Kidney (tissue), 14 donors: ENCODE measurements around the gene MCF2L. TPM values are rescaled to one million over a fixed set of nuclear protein-coding genes. Genes with fewer than 3 reads are reported as not detected.

ENCODE experiments used
- DNase-seq, 5 donors: peaks; one replicate each; pipeline ENCODE4 v3.0.0-alpha.2; 2013 to 2020
- FAIRE-seq: peaks from 2 replicates; lab custom pipeline; 2012; peaks lifted over from hg19 to GRCh38; lab: Jason Lieb, UNC
- H3K27ac ChIP-seq, 2 donors: one replicate each; pipeline ENCODE4 v1.7.0; 2013; ENCODE audit warnings: low read depth in 2 of 2, low read length in 2 of 2, inconsistent platforms in 1 of 2
- H3K27me3 ChIP-seq: one replicate; pipeline ENCODE4 v1.7.1; 2013; ENCODE audit warnings: low read length, inconsistent platforms; ENCODE audit not compliant: control insufficient read depth, insufficient read depth
- H3K36me3 ChIP-seq, 3 donors: one replicate each; pipeline versions ENCODE4 v1.7.0 to v1.7.1; 2013; ENCODE audit warnings: low read length in 3 of 3, control low read depth in 1 of 3, inconsistent platforms in 1 of 3; ENCODE audit not compliant: insufficient read depth in 3 of 3, control insufficient read depth in 2 of 3
- H3K4me1 ChIP-seq, 3 donors: one replicate each; pipeline versions ENCODE4 v1.7.0 to v1.7.1; 2013; ENCODE audit warnings: low read length in 3 of 3, inconsistent platforms in 1 of 3, low read depth in 1 of 3; ENCODE audit not compliant: control insufficient read depth in 2 of 3, insufficient read depth in 2 of 3
- H3K4me3 ChIP-seq, 3 donors: one replicate each; pipeline versions ENCODE4 v1.7.0 to v1.8.1; 2013; ENCODE audit warnings: low read length in 3 of 3, control low read depth in 1 of 3, inconsistent platforms in 1 of 3
- H3K9ac ChIP-seq, 3 donors: one replicate each; pipeline versions ENCODE4 v1.7.0 to v1.7.1; 2013; ENCODE audit warnings: low read length in 3 of 3, control low read depth in 1 of 3, inconsistent platforms in 1 of 3
- H3K9me3 ChIP-seq, 3 donors: one replicate each; pipeline versions ENCODE4 v1.7.0 to v1.7.1; 2013; ENCODE audit warnings: low read length in 3 of 3, control low read depth in 1 of 3, inconsistent platforms in 1 of 3; ENCODE audit not compliant: control insufficient read depth in 2 of 3, insufficient read depth in 1 of 3
- intact Hi-C: fragments of 100-400 bp; cut with DNase I; formaldehyde crosslinking; loops from one replicate; pipeline ENCODE4 v1.11.1; 2022
- polyA plus RNA-seq: library from polyadenylated mRNA; stranded (reverse); fragments of 350-450 nt; fragmentation: Illumina TruSeq; extraction: RNeasy Lipid Tissue Mini Kit (QIAGEN cat#74804); gene quantifications from one replicate; pipeline ENCODE4 v1.2.3, GENCODE V29; 2014; ENCODE audit warnings: low read depth, low replicate concordance; ENCODE audit not compliant: insufficient read depth
- total RNA-seq: library from RNA; stranded (reverse); fragmentation: NEBNext Ultra II Directional; extraction: Animal tissue kit (Norgen Biotek cat#: 25700); gene quantifications from one replicate; pipeline ENCODE4 v1.2.1, GENCODE V29; 2021
- TF ChIP-seq, protein P1 (sequence below): IDR thresholded peaks from 3 replicates; pipeline ENCODE4 v1.5.1; 2012; ENCODE audit warnings: mild to moderate bottlenecking, moderate library complexity, borderline replicate concordance; ENCODE audit not compliant: insufficient read depth; ENCODE audit errors: extremely low read depth
- donor health status: control.
- donor health status: control.
- donor health status: control.
- donor health status: control.
- donor health status: control.
- donor health status: DM: yes; HTN: yes; CAD: no.
- donor health status: Normal renal cell carcinoma (clear cell type).

Gene MCF2L
- total and polyA plus RNA-seq, 2 donors from 2014 or later: 12.1 to 61.9 TPM

GRCh38 chr13:112955271-112955937 lies 13.6 kb upstream of the MCF2L start:
- Histone ChIP-seq H3K9me3 (no peaks in the 10 kb centered on the region), H3K9ac (no peak overlapping the region), H3K36me3 (no peaks in the 10 kb centered on the region), H3K4me3 (no peak overlapping the region), H3K27ac (no peak overlapping the region), H3K4me1 (peaks cover 0 to 21% (median 3%) of the 10 kb centered on the region in 3 donors), H3K27me3 (no peaks in the 10 kb centered on the region)
- TF ChIP-seq, protein P1, sequence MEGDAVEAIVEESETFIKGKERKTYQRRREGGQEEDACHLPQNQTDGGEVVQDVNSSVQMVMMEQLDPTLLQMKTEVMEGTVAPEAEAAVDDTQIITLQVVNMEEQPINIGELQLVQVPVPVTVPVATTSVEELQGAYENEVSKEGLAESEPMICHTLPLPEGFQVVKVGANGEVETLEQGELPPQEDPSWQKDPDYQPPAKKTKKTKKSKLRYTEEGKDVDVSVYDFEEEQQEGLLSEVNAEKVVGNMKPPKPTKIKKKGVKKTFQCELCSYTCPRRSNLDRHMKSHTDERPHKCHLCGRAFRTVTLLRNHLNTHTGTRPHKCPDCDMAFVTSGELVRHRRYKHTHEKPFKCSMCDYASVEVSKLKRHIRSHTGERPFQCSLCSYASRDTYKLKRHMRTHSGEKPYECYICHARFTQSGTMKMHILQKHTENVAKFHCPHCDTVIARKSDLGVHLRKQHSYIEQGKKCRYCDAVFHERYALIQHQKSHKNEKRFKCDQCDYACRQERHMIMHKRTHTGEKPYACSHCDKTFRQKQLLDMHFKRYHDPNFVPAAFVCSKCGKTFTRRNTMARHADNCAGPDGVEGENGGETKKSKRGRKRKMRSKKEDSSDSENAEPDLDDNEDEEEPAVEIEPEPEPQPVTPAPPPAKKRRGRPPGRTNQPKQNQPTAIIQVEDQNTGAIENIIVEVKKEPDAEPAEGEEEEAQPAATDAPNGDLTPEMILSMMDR: no peak
- FAIRE-seq (no peak), DNase-seq (no peak)
- intact Hi-C loops: no loop called here

DNA sequence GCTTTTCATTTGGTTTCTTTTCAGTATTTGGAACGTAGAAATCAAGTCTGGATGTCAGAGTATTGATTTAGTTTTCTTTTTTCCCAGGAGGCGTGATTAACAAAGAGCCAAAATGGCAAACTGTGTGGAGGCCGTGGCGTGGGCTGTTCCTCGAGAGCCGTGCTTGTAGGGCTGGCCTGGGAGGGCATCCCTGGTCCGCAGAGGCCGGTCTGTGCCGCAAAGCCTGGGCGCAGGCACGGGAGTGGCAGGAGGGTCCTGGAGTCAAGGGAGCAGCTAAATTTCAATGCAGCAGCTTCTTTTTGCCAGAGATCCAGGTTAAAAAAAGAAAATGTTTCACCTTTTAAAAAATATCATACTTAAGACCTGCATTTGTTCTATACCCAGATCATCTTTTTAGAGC lies 13.1 kb upstream of the MCF2L start:
- Histone ChIP-seq H3K36me3 (no peaks in the 10 kb centered on the region), H3K4me1 (peaks cover 0 to 21% (median 3%) of the 10 kb centered on the region in 3 donors), H3K27me3 (no peaks in the 10 kb centered on the region), H3K9me3 (no peaks in the 10 kb centered on the region), H3K9ac (no peak overlapping the region), H3K4me3 (no peak overlapping the region), H3K27ac (no peak overlapping the region)
- FAIRE-seq (no peak), DNase-seq (no peak)
- TF ChIP-seq, protein P1: no peak
- intact Hi-C loops: no loop called here

DNA sequence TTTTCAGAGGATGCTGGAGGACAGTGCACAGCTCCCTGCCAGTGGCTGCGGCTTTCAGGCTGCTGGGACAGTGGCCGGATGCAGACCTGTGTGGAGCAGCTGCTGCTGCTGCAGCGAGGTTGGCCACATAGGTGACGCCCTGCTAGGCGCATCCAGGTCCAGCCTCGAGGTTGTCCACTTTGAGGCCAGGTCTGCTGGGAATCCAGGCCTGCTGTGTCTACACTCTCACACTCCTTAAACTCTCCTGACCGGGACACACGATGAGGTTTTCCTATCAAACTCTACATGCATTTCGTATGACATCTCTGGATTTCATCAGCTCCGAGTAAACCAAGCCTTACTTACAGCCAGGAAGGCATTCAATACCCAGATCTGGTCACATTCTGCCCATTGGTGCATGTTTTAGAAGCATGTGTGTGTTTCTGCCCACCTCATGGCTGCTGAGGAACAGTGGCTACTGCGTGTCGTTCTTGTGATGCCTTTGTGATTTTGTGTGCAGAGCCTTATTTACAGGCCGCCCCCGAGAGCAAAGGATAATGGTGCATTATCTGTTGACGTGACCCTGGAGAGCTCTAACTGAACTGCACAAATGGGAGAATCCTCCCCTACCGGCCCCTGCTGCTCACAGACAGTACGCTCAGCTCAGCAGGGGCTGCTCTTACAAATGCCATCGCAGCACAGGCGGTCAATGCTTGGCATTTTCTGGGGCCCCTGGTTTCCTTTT lies 12.3 kb upstream of the MCF2L start:
- H3K4me1 ChIP-seq: peaks cover 0 to 18% (median 3%) of the 10 kb centered on the region in 3 donors
- H3K36me3 ChIP-seq: no peaks in the 10 kb centered on the region
- no peak overlapping the region for H3K27ac ChIP-seq
- no peak overlapping the region for H3K9ac ChIP-seq
- no peak overlapping the region for H3K4me3 ChIP-seq
- no peaks in the 10 kb centered on the region for H3K9me3 ChIP-seq
- FAIRE-seq: no peak
- TF ChIP-seq, protein P1: no peak
- peak in 1 of 5 donors; percentile 28 for DNase-seq
- intact Hi-C loops: no loop called here
- H3K27me3 ChIP-seq: no peaks in the 10 kb centered on the region
